ENCODE results near the gene AGPAT2. TPM values are rescaled to one million over a fixed set of nuclear protein-coding genes. Genes with fewer than 3 reads are reported as not detected.
A peak's percentile ranks its signal among the peaks of the same experiment; 100 is the strongest.

AGPAT2 gene
- total and polyA plus RNA-seq, 2 experiments from 2014 or later = 125 to 242 TPM

DNA sequence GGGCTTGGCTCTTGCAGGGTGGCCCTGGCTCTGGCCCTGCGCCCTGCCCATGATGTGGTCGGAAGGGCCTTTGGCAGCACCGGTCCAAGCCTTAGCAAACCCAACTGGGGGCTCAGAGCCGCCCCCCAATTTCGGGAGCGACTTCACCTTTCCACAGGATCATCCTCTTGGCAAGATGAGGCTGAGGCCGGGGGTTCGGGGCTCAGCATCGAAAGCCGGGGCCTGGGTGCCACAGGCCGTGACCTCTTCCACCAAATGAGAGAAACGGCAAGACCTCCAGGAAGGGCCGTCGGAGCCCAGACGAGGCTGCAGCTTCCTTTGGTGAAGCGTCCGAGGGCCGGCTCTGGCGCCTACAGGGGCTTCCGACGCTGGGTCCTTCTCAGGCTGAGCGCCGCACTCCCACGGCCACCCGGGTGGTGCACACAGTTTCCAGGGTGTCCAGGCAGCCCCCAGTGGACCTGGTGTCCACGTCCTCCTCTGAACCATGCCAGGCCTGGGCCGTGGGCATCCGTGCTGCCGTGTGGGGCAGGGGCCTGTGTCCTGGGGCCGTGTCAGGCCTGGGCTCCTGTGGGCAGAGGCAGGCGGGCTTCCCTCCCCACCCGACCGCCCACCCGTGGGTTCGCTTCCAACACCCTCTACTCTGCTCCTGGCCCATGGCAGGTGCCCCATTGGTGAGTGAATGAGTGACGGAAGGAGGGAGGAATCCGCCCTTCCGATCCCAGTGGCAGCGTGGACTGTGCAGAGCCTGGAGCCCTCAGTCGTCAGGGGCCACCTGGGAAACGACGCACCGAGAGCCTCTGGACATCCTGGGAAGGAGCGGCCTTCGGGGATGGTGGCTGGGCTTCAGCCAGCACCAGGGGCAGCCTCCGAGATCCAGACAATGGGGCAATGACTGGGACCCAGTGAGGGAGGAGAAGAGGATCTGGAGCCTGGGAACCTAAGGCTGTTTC is 5.2 kb upstream of the AGPAT2 start:
- H3K4me2 ChIP-seq = peak overlapping the region; percentile 47
- no peaks in the 10 kb centered on the region for H4K20me1 ChIP-seq (ENCODE audit: insufficient read depth, poor library complexity, severe bottlenecking)
- H3K79me2 ChIP-seq = no peaks in the 10 kb centered on the region
- H3K9me3 ChIP-seq (ENCODE audit: low read depth) = no peaks in the 10 kb centered on the region
- H2AFZ ChIP-seq = no peak overlapping the region
- 90% methylated on average over 46 of the region's 46 CpGs for WGBS (ENCODE audit: low lambda C conversion rate, missing lambda C conversion rate)
- no peak overlapping the region for H3K4me3 ChIP-seq
- H3K4me1 ChIP-seq (ENCODE audit: insufficient read depth) = peaks cover 31% of the 10 kb centered on the region
- H3K9me2 ChIP-seq (replicated peaks; ENCODE audit: insufficient read depth) = no peaks in the 10 kb centered on the region
- H3K27ac ChIP-seq = peak overlapping the region; percentile 98
- H3K27me3 ChIP-seq = no peaks in the 10 kb centered on the region
- no peak for DNase-seq (ENCODE audit: low spot score)
- no peaks in the 10 kb centered on the region for H3K36me3 ChIP-seq (replicated peaks; ENCODE audit: insufficient read depth, low read depth)
- TF ChIP-seq EZH2 (IDR thresholded peaks at IDR 0.05; ENCODE audit: borderline replicate concordance) = no peak
- TF ChIP-seq EZH2phosphoT487 (IDR thresholded peaks at IDR 0.05; ENCODE audit: low read depth, severe bottlenecking, unreplicated experiment) = no peak
- TF ChIP-seq, protein P1, sequence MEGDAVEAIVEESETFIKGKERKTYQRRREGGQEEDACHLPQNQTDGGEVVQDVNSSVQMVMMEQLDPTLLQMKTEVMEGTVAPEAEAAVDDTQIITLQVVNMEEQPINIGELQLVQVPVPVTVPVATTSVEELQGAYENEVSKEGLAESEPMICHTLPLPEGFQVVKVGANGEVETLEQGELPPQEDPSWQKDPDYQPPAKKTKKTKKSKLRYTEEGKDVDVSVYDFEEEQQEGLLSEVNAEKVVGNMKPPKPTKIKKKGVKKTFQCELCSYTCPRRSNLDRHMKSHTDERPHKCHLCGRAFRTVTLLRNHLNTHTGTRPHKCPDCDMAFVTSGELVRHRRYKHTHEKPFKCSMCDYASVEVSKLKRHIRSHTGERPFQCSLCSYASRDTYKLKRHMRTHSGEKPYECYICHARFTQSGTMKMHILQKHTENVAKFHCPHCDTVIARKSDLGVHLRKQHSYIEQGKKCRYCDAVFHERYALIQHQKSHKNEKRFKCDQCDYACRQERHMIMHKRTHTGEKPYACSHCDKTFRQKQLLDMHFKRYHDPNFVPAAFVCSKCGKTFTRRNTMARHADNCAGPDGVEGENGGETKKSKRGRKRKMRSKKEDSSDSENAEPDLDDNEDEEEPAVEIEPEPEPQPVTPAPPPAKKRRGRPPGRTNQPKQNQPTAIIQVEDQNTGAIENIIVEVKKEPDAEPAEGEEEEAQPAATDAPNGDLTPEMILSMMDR (IDR thresholded peaks at IDR 0.05; ENCODE audit: poor library complexity) = no peak

DNA sequence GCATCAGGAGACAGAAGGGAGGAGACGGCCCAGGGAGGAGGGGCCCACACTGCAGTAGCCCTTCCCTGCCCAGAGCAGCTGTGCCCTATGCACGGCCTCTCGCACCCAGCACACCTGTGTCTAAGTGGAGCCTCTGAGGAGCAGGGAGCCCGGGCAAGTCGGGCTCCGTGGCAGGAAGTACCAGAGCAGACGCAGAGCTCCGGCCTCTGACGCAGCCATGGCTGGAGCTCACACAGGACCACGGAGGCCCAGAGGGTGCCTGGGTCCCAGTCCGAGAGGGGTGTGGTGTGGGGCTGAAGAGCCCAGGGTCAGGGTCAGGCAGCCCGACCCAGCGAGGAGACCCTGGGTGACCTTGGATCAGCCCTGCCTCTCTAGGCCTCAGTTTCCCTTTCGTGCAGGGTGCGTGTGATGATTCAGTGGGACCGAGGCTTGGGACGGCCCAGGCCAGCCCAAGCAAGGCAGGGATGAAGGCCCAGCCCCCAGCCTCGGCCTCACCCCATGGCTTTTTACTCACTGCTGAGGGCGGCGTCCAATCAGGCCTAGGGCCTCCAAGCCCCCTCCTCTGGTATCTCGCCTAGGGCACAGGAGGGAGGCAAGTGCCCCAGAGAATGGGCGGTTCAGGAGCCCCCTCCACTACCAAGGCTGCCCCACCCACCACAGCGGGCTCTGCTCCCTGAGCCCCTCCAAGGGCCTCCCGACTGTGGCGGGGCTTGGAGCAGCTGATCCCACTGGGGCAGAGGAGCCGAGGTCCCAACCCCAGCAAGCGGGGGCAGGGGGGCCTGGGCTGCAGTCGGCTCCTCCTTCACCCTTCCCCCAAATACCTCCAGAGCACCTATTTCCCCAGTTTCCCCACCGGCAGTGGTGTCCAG is 4.3 kb upstream of the AGPAT2 start:
- no peak overlapping the region for H3K4me3 ChIP-seq
- H3K27ac ChIP-seq = no peak overlapping the region
- whole genome bisulfite sequencing (ENCODE audit: low lambda C conversion rate, missing lambda C conversion rate) = 87% methylated on average over 23 of the region's 29 CpGs
- no peak for DNase-seq (ENCODE audit: low spot score)
- peaks cover 29% of the 10 kb centered on the region for H3K4me1 ChIP-seq (ENCODE audit: insufficient read depth)
- no peaks in the 10 kb centered on the region for H3K9me2 ChIP-seq (replicated peaks; ENCODE audit: insufficient read depth)
- no peak overlapping the region for H2AFZ ChIP-seq
- no peaks in the 10 kb centered on the region for H3K9me3 ChIP-seq (ENCODE audit: low read depth)
- H3K79me2 ChIP-seq = peaks cover 3% of the 10 kb centered on the region
- no peaks in the 10 kb centered on the region for H3K36me3 ChIP-seq (replicated peaks; ENCODE audit: insufficient read depth, low read depth)
- no peak overlapping the region for H3K4me2 ChIP-seq
- H4K20me1 ChIP-seq (ENCODE audit: insufficient read depth, poor library complexity, severe bottlenecking) = no peaks in the 10 kb centered on the region
- TF ChIP-seq EZH2phosphoT487 (IDR thresholded peaks at IDR 0.05; ENCODE audit: low read depth, severe bottlenecking, unreplicated experiment) = no peak
- no peak for TF ChIP-seq EZH2 (IDR thresholded peaks at IDR 0.05; ENCODE audit: borderline replicate concordance)
- TF ChIP-seq, protein P1 (IDR thresholded peaks at IDR 0.05; ENCODE audit: poor library complexity) = no peak
- no peaks in the 10 kb centered on the region for H3K27me3 ChIP-seq

DNA sequence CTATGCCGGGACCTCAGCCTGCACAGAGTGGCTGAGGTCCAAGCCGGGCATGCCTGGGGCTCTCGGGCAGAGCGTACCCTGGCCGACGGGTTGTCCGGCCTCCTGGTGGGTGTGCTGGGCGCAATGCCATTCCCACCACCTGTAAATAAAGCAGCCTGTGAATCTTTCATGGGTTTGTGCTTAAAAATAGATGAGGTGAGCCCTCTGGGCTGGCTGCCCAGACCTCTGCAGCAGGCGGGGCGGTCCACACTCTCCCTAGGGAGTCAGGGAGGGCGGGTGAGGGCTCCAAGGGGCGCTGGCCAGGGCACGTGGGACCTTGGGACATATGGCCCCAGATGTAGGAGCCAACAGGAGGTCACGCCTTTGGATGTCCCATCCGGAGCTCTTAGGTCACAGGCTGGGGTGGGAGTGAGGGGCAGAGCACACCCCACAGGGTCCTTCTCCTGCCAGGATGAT is 3.6 kb upstream of the AGPAT2 start:
- Histone ChIP-seq H3K9me2 (replicated peaks; ENCODE audit: insufficient read depth) (no peaks in the 10 kb centered on the region), H2AFZ (no peak overlapping the region), H3K9me3 (ENCODE audit: low read depth) (no peaks in the 10 kb centered on the region), H4K20me1 (ENCODE audit: insufficient read depth, poor library complexity, severe bottlenecking) (peaks cover 4% of the 10 kb centered on the region), H3K4me3 (no peak overlapping the region), H3K4me2 (no peak overlapping the region), H3K36me3 (replicated peaks; ENCODE audit: insufficient read depth, low read depth) (no peaks in the 10 kb centered on the region), H3K79me2 (peaks cover 10% of the 10 kb centered on the region), H3K4me1 (ENCODE audit: insufficient read depth) (peaks cover 36% of the 10 kb centered on the region), H3K27me3 (no peaks in the 10 kb centered on the region), H3K27ac (no peak overlapping the region)
- DNase-seq (ENCODE audit: low spot score) = no peak
- WGBS (ENCODE audit: low lambda C conversion rate, missing lambda C conversion rate) = 94% methylated on average over 13 of the region's 15 CpGs
- TF ChIP-seq EZH2 (IDR thresholded peaks at IDR 0.05; ENCODE audit: borderline replicate concordance) (no peak), EZH2phosphoT487 (IDR thresholded peaks at IDR 0.05; ENCODE audit: low read depth, severe bottlenecking, unreplicated experiment) (no peak)
- TF ChIP-seq, protein P1 (IDR thresholded peaks at IDR 0.05; ENCODE audit: poor library complexity) = no peak
